DOHH2 (cell line): ENCODE measurements around the gene CTRB2.

ENCODE experiments used
- H3F3A ChIP-seq: fragments of 200-600 bp; sonication (generic), shearing (Covaris generic); 2 replicates; pipeline ENCODE4 v1.6.0; 2016; ENCODE audit warnings: antibody characterized with exemption, mild to moderate bottlenecking; ENCODE audit not compliant: control insufficient read depth, insufficient read depth
- H3K27ac ChIP-seq: fragments of 200-600 bp; sonication (generic); 2 replicates; pipeline ENCODE4 v1.5.1; 2014; ENCODE audit warnings: low read depth, mild to moderate bottlenecking, low read length, moderate library complexity
- H3K27me3 ChIP-seq: fragments of 200-600 bp; sonication (generic); 2 replicates; pipeline ENCODE4 v1.6.1; 2014; ENCODE audit warnings: mild to moderate bottlenecking, low read length, mixed read lengths; ENCODE audit not compliant: control insufficient read depth
- H3K36me3 ChIP-seq: fragments of 200-600 bp; sonication (generic); 2 replicates; pipeline ENCODE4 v1.6.1; 2014; ENCODE audit warnings: mild to moderate bottlenecking, low read length, moderate library complexity, mixed read lengths; ENCODE audit not compliant: control insufficient read depth
- H3K4me1 ChIP-seq: fragments of 200-600 bp; sonication (generic); 2 replicates; pipeline ENCODE4 v1.6.1; 2014; ENCODE audit warnings: mild to moderate bottlenecking, low read length, mixed read lengths; ENCODE audit not compliant: control insufficient read depth
- H3K4me2 ChIP-seq: fragments of 200-600 bp; sonication (generic); 2 replicates; pipeline ENCODE4 v1.6.0; 2014; ENCODE audit warnings: mild to moderate bottlenecking, low read length, moderate library complexity
- H3K4me3 ChIP-seq: fragments of 200-600 bp; sonication (generic); 2 replicates; pipeline ENCODE4 v1.5.1; 2014; ENCODE audit warnings: mild to moderate bottlenecking, low read length, mixed read lengths
- H3K79me2 ChIP-seq: fragments of 200-600 bp; sonication (generic); 2 replicates; pipeline ENCODE4 v1.6.1; 2014; ENCODE audit warnings: mild to moderate bottlenecking, low read length, mixed read lengths; ENCODE audit not compliant: control insufficient read depth
- H3K9me2 ChIP-seq: fragments of 200-600 bp; sonication (generic); replicated peaks from 2 replicates; pipeline ENCODE4 v1.6.1; 2014; ENCODE audit warnings: mild to moderate bottlenecking, low read length, mixed read lengths; ENCODE audit not compliant: control insufficient read depth
- H3K9me3 ChIP-seq: fragments of 200-600 bp; sonication (generic); 2 replicates; pipeline ENCODE4 v1.6.1; 2014; ENCODE audit warnings: antibody characterized with exemption, low read length, mixed read lengths; ENCODE audit not compliant: control insufficient read depth, insufficient read depth
- H4K20me1 ChIP-seq: fragments of 200-600 bp; sonication (generic); 2 replicates; pipeline ENCODE4 v1.6.0; 2014; ENCODE audit warnings: low read depth, mild to moderate bottlenecking, antibody characterized with exemption, low read length, moderate library complexity; ENCODE audit not compliant: control insufficient read depth, insufficient read depth
- CTCF ChIP-seq: fragments of 200-600 bp; sonication (generic); IDR thresholded peaks from one replicate; pipeline ENCODE4 v1.5.1; 2014; ENCODE audit warnings: antibody characterized with exemption, mild to moderate bottlenecking, low read depth, low read length; ENCODE audit not compliant: poor library complexity, severe bottlenecking
- EZH2phosphoT487 ChIP-seq: fragments of 200-600 bp; sonication (generic); IDR thresholded peaks from 2 replicates; pipeline ENCODE4 v1.6.1; 2017; ENCODE audit warnings: borderline replicate concordance, mild to moderate bottlenecking, antibody characterized with exemption, low read length, moderate library complexity, mixed read lengths

The CTRB2 gene

GRCh38 chr16:75239542-75240122 is 32.7 kb upstream of the CTRB2 start:
- H3K27me3 ChIP-seq, result no peaks in the 10 kb centered on the region
- H3K4me3 ChIP-seq, result no peak overlapping the region
- no peak overlapping the region for H3K4me2 ChIP-seq
- H3K9me3 ChIP-seq, result no peaks in the 10 kb centered on the region
- H3K9me2 ChIP-seq, result no peaks in the 10 kb centered on the region
- no peak overlapping the region for H3K27ac ChIP-seq
- TF ChIP-seq EZH2phosphoT487 (no peak), CTCF (no peak)
- no peaks in the 10 kb centered on the region; the same call in 1 of the 2 replicates for H3K79me2 ChIP-seq
- no peaks in the 10 kb centered on the region for H3F3A ChIP-seq
- H3K36me3 ChIP-seq, result no peaks in the 10 kb centered on the region
- no peaks in the 10 kb centered on the region for H4K20me1 ChIP-seq
- H3K4me1 ChIP-seq, result peaks cover 7% of the 10 kb centered on the region

GRCh38 chr16:75238853-75239541 is 32.0 kb upstream of the CTRB2 start:
- Histone ChIP-seq H3K79me2 (no peaks in the 10 kb centered on the region), H3K4me1 (peaks cover 3% of the 10 kb centered on the region), H3K27me3 (no peaks in the 10 kb centered on the region), H4K20me1 (no peaks in the 10 kb centered on the region), H3K4me2 (no peak overlapping the region), H3K36me3 (no peaks in the 10 kb centered on the region), H3K9me2 (no peaks in the 10 kb centered on the region), H3K27ac (no peak overlapping the region), H3F3A (no peaks in the 10 kb centered on the region), H3K4me3 (no peak overlapping the region), H3K9me3 (no peaks in the 10 kb centered on the region)
- no peak for TF ChIP-seq CTCF

- Histone ChIP-seq H4K20me1 (no peaks in the 10 kb centered on the region), H3K27me3 (no peaks in the 10 kb centered on the region), H3K9me3 (no peaks in the 10 kb centered on the region), H3K4me2 (no peak overlapping the region), H3K27ac (no peak overlapping the region), H3K4me3 (no peak overlapping the region), H3K4me1 (peaks cover 4% of the 10 kb centered on the region; the same call in 1 of the 2 replicates), H3F3A (no peaks in the 10 kb centered on the region), H3K79me2 (no peaks in the 10 kb centered on the region), H3K36me3 (no peaks in the 10 kb centered on the region), H3K9me2 (no peaks in the 10 kb centered on the region)
- TF ChIP-seq EZH2phosphoT487 (no peak), CTCF (no peak)
Measured at GRCh38 chr16:75238132-75238852, 31.3 kb upstream of the CTRB2 start.
